NOMO-1 treated with DMSO at 0.1 percent for 48 hours (cell line): ENCODE measurements around the gene CSNK1A1.
"Not testable (repeated sequence)": the region's sequence is repeated elsewhere in the genome, so short reads cannot be mapped to it uniquely, and the experiment has no call there.

Experiments used
- DNase-seq: peaks from one replicate; lab custom pipeline; 2025; ENCODE audit not compliant: unreplicated experiment; lab: John Stamatoyannopoulos, UW

Gene CSNK1A1

DNA sequence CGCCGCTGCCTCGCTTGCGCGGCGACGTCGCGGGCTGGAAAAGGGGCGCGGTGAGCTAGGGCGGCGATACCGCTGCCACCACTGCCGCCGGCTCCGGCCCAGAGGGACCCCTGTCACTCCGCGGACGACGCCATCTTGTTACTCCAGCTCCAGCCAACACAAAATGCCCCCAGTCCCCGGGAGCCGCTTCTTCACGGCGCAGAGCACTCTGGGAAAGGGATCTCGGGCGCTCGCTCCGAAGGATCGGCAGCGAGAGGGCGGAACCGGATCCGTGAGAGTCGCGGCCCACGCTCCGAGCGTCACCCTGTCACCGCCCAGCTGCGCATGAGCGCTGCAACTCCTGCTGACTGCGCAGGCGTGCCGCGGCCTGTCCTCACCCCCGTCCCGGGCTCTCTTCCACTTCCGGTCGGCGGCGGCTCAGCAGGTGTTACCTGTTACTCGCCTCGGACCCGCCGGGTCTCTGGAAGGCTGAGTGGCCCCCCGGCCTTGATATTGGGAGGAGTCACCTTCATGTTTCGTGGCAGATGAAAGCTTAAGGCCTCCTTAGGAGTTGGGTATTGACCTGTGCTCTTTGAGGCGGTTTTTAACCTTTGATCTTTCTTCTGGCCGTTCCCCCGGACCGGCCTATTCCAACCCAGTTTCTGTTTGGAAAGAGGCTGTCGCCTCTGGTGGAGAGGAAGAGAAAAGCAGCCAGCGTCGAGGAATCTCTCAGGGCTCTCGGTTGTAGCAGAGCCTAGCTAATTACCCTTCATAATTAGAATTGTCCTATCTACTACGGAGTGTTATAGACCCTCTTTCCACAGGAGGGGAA is at the start of gene CSNK1A1:
TSS of gene CSNK1A1 (minus strand) at position 213 of the 811 bp plus-strand sequence. CDS start 475 bp downstream, outside the sequence.
- peak; percentile 98 for DNase-seq

DNA sequence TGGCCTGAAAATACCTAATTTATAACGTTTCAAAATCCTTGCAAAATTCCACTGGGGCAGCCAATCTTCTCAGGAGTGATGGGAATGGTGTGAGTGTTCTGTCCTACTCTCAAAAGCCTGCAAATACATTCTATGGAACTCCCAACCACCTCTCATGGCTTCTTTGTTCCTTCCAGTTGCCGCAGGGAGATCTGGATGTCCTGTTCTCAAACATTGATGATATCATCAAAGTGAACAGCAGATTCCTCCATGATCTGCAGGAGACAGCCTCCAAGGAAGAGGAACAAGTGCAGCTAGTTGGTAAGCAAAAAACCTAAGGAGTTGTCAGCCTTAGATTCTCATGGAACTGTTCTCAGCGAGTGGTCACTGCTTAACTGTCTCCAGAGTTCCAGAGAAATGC is 49.7 kb upstream of the CSNK1A1 start:
- DNase-seq, result no peak

DNA sequence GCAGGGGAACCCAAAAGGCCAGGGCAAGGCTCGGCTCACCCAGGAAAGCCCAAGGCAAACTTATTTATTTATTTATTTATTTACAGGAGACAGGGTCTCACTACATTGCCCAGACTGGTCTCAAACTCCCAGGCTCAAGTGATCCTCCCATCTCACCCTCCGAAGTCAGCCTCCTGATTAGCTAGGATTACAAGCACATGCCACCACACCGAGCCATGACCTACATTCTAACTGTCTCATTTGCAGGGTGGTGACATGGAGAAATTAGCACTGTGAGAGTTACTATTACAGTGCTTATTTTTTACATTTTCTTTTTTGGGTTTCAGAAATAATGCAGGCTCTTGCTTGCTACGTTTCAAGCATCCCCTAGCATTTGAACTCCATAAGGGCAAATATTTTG is 48.1 kb upstream of the CSNK1A1 start:
- DNase-seq, result no peak

DNA sequence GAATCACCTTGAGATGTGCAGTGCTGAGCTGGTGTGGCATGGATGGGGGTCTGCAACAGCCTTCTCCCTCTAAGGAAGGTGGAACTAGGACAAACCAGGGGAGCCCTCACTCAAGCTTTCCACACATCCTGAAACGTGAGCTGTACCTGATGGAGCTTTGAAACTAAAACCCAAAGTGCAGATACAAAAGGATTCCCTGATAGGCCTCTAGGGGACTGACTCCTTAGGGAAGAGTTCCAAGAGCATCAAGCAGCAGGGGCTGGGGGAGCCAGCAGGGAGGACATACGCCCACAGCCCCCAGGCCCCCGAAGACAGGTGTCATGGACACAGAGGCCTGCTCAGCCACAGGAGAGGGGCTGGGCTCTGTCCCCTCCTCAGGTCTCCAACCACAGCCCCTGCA is 47.7 kb upstream of the CSNK1A1 start:
- DNase-seq, result no peak

DNA sequence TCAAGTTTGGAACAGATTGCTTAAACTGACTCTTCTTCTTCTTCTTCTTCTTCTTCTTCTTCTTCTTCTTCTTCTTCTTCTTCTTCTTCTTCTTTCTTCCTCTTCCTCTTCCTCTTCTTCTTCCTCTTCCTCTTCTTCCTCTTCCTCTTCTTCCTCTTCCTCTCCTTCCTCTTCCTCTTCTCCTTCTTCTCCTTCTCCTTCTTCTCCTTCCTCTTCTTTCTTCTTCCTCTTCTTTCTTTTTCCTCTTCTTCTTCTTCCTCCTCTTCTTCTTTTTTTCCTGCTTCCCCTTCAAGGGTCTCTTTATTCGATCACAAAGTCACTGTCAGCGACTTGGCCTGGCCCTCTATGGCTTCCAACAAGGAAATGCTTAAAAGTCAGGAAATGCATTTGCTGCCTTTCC is 47.0 kb upstream of the CSNK1A1 start:
- not testable (repeated sequence) for DNase-seq

DNA sequence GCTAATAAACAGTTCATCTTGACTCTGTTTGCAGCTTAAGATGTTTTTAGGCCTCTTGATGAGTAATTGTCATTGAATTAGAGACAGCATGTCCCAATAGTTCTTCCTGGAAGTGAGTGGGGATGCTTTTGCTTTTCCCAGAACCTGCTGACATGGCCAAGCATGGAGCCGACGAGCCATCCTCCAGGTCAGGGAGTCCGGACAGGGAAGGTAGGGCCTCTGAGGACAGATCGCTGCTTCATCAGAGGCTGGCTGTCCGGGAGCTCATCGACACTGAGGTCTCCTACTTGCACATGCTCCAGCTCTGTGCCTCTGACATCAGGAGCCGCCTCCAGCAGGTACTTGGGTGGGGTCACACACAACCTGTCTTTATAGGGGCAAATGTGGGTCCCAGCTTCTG is 46.4 kb upstream of the CSNK1A1 start:
- no peak for DNase-seq

DNA sequence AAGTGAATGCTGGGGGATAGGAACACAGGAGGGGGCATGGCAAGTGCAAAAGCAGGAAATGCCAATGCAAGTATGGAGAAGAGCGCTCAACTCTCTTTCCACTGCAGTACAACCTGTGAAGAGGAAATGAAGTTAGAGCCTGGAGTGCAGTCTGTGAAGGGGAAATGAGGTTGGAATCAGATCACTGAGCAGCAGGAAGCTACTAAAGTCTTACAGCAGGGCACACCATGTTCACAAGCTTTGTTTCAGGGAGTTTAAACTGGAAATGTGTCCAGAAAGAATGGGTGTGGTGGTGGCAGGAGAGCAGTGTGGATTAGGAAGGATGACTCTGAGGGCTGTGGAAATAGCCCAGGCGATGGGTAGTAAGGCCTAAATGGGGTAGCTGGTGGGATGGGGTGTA is 45.5 kb upstream of the CSNK1A1 start:
- no peak for DNase-seq

DNA sequence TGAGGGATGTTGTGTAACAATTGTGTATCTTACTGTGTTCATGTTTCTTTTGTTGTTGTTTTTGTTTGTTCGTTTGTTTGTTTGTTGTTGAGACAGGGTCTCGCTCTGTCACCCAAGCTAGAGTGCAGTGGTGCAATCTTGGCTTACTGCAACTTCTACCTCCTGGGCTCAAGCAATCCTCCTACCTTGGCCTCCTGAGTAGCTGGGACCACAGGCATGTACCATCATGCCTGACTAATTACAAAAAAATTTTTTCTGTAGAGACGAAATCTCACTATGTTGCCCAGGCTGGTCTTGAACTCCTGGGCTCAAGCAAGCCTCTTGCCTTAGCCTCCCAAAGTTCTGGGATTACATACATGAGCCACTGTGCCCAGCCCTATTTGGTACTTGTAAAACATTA is 43.9 kb upstream of the CSNK1A1 start:
- DNase-seq, result not testable (repeated sequence)

DNA sequence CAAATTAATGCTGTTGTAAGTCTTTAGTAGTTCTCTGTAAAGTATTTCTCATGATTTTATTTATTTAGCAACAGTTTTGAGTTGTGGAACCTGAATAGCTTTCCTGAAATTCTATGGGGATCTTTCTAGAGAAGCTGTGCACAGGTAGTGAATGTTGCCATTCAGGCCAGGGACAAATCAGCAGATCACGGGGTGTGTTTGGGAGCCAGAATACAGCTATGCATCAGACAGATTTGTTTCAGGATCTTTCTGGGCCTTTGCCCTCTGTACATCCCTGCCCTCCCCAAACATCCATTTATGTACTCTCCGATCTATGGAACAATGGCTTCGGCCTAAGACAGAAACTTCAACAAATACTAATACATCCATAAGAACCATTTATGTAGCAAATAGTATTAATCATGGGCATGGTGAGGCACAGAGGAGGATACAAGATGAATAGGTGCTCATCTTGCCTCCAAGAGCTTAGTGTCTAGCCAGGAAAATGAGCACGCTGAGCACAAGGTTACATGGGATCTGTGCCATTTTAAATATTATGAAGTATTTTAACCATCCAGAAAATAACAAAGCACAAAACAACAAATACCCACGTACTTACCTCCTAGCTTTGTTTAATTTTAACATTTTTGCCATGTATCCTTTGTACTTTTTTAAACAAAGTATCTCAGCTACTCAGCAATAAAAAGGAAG is 43.1 kb upstream of the CSNK1A1 start:
- DNase-seq, result no peak

DNA sequence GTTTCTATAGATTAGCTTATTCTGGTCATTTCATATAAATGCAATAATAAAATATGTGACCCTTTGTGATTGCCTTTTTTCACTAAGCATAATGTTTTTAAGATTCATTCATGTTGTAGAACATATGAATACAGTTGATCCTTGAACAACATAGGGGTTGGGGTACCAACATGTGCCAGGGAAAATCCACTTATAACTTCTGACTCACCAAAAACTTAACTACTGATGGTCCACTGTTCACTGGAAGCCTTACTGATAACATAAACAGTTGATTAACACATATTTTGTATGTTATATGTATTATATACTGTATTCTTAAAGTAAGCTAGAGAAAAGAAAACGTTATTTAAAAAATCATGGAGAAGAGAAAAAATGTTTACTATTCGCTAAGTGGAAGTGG is 42.1 kb upstream of the CSNK1A1 start:
- no peak for DNase-seq

DNA sequence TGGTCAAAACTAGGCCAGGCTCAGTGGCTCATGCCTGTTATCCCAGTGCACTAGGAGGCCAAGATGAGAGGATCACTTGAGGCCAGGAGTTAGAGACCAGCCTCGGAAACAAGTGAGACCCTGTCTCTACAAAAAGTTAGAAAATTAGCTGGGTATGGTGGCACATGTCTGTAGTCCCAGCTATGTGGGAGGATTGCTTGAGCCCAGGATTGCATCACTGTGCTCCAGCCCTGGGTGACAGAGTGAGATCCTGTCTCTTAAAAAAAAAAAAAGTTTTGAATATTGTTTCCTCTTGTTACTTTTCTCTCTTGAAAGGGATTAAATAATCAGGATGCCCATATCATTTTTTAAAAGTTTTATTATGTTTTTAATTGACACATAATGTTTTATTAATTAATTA is 37.7 kb upstream of the CSNK1A1 start:
- DNase-seq, result no peak

DNA sequence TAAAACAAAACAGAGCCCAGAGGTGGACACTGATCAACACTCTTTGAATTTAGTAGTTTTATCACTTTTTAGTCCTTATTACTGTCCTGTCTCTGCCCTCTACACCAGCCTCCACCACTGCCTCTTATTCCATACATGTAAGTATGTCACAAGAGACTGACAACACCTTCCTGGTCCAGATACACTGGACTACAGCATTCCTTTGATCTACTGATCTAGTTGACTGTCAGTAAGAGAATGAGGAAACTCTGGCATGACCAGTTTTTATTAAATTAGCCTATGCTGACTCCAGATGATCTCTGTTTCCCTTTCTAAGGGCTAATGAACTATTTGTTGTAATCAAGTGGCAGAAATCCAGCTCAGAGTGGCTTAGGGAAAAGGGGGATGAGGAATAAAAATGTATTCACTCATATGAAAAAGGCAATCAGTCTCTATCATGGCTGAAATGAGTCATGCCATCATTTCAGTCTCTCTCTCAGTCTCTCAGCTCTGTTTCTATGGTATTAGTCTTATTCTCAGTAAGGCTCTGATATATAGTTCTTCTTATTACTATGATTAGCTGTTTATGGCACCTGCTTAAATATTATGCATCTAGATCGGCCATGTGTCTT is 35.6 kb upstream of the CSNK1A1 start:
- no peak for DNase-seq

DNA sequence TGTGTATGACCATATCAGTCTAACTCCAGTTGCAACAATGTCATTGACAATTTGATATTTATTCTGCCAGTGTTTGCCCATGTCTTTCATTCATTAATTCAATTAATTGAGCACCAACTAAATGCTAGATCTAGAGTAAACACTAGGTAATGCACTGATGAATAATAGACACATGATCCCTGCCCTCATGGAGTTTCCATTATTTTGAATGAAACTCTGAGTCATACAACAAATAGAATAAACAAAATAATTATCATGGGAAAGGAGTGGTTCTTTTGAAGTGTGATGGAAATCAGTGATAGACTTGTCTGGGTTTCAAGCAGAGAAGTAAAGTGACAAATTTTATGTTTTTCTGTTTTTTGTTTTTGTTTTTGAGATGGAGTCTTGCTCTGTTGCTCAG is 34.7 kb upstream of the CSNK1A1 start:
- no peak for DNase-seq

DNA sequence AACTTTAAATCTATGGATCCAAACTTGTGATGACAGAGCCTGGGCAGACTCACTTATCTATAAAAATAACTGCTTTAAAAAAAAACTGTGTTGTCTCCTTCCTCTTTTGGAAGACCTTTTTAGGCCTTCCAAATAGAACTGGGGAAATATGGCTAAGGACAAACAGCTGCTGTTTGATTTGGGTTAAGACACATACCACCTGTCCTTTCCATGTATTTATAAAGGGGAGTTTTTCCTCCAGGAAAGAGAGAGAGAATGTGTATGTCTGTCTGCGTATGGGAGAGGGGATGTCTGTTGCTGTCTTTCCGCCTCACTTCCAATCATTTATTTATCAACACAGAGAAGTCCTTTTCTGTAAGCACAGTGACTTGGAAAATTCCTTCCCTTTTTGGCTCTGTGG is 32.9 kb upstream of the CSNK1A1 start:
- peak; percentile 13 for DNase-seq

DNA sequence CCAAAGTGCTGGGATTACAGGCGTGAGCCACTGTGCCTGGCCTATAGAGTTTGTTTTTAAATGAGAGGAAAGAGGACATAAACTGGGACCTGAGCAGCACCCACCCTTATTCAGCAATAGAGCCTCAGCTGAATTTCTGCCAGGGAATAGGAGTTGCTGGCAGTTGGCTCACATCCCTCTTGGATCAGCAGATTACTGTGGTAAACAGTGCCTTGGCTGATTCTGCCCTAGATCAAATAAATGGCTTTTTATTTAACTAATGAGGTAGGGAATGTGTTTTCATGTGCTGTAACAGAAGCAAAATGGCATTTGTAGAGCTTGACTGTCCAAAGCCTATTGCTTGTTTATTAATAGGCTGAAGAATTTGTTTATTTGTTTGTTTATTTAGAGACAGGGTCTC is 32.2 kb upstream of the CSNK1A1 start:
- DNase-seq, result no peak

DNA sequence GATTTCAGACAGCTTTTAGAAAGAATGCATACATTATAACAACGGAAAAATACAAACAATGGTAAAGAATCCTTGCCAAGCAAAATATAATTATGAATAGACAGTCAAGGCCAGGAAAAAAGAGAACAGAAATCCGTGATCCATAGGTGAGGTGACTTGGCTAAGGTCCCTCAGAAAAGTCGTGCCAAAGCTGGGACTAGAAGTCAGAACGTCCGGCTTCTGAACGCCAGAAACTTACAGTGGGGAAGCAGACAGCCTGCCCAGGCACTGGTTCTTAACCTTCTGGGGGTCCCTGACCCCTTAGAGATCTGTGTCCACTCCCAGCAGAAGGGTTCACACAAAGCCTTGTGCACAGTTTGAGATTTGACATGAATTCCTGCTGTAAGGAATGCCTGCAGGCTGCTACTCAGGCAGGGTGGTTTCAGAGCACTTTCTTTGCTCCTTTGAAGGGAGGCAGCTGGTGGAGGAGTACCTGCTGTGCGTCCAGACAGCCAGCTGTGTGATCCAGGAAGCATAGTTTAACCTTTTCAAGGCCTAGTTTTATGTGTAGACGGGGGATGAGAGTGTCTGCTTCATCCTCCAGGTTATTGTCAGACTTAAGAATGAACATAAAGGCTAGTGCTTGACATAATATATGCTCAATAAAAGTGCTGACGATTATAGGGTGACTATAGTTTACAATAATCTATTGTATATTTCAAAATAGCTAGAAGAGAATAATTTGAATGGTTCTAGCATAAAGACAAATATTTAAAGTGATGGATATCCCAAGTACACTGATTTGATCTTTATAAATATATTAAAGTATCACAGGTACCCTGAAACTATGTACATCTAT is 30.9 kb upstream of the CSNK1A1 start:
- no peak for DNase-seq

DNA sequence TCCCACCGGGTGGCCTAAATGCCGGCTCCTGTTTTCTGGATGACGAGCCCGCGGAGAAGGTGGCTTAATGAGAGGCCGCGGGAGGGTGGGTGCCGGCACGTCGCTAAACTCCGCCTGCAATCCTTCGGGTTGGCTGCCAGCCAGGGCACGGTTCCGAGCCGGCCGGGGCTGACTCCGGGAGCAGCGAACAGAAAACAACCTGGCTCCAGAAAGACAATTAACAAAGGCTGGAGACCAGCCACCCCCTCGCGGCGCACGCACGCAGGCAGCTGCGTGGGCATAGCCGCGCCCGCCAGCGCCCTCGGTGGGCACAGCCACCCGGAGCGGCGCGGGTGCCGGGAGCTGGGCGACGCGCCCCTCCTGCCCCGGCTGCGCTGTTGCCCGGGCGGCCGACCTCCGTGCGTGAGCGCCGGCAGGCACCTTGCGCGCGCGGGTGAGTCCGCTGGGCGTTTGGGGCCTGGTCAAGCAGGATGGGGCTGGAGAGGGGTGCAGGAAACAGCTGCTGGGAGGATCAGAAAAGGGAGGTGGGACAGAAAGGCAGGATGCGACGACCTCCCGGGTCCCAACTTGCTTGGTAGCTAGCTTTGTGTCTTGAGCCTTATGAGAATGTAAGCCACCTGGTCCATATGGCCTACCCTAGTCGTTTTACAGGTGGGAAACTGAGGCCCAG is 30.1 kb upstream of the CSNK1A1 start, which contains the start of gene ARHGEF37:
TSS of gene ARHGEF37 (plus strand) at position 307 of the 670 bp plus-strand sequence. CDS start 16,272 bp downstream, outside the sequence.
- DNase-seq, result no peak

DNA sequence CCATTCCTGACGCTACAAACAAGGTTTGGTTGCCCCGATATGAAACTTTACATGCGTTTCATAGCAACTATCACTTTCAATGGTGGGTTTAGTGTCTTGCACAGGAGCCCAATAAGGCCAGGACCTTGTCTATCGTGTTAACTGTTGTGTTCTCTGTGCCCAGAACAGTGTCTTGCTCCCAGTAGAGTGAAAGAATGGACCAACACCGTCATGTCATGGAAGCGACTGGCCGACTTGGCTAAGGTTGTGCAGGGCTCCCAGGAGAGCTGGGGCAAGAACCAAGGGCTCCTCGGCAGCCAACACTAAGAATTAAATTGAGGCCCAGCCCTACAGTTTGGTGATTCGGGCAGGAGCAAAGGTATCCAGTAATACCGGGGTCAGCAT is 29.6 kb upstream of the CSNK1A1 start:
- no peak for DNase-seq

DNA sequence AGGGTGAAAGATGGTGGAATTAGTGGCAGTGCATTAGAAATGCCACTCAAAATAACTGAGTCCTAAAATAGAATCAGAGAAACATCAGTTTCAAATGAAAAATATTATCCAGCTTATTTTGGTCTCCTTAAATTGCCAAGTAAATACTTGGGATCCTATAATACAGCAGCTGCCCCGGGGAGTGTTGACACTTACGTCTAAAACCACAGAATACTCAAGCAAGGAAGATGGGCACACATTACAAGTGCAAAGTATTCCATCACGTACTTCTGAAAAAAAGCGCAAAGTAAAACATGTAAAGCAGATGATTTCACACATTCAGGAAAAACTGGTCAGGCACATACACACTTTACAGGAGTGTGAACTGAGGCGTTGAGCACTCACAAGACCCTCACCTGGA is 27.7 kb upstream of the CSNK1A1 start:
- DNase-seq, result no peak

DNA sequence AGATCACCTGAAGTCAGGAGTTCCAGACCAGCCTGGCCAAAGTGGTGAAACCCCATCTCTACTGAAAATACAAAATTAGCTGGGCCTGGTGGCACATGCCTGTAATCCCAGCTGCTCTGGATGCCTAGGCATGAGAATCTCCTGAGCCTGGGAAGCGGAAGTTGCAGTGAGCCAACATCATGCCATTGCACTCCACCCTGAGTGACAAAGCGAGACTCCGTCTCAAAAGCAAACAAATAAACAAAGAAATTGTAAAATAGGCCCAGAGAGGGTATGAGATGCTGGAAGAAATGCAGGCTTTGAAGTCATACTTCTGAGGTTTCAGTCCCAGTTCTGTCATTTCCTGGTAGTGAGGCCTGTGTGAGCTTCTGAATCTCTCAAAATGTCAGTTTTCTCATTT is 24.8 kb upstream of the CSNK1A1 start:
- DNase-seq, result no peak

DNA sequence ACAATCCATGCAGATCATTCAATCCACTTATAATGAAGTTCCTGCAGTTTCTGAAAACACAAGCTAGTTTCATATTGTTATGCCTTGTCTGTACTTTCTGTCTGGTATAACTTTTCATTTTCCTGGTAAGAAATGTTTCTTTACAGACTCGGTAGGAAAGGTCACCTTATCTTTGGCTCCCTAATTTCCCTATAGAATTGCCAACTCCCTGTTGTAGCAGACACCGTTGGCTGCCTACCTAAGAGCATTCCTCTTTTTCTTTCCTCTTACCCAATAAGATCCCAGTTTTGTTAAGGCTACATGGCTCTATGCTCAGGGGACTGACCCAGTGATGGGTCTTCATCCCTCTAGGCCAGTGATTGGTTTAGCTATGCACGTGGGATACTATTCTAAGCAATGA is 23.9 kb upstream of the CSNK1A1 start:
- no peak for DNase-seq
